ENCODE results near the gene JAG2. TPM values are rescaled to one million over a fixed set of nuclear protein-coding genes. Genes with fewer than 3 reads are reported as not detected.

The JAG2 gene
- total RNA-seq, 1 experiment from 2014 or later: 43.7 TPM

DNA sequence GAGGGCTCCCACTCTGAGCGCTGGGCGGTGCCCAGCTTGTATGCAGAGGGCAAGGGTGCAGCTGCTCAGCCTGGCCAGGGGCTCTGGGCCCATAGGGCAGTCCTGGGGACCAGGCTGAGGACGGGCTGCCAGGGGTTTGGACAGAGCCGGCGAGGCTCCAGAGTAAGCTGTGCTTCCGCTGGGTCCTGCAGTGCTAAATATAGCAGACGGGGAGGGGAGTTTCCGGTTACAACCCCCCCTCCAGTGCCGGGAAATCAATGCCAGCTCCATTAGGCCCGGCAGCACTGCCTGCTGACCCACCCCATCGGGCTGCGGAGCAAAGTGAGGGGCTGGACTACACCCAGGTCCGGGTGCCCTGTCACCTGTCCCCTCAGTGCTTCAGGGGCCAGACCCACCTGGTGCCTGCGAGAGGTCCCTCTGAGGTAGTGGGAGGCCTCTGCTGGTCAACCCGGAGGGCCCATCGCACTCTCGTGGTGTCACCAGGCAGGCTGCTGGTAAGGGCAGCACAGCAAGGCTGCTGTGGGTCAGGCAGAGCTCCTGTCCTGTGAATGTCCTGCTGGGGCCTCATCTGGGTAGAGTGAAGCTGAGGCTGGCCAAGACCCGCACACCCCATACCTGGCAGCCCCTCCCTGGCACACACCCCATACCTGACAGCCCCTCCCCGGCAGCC, 2.6 kb upstream of the JAG2 start:
- Histone ChIP-seq H3K4me3 (ENCODE audit: low read depth in 2 of 2, low read length in 2 of 2) (no peak overlapping the region), H3K27ac (ENCODE audit: low read length) (no peak overlapping the region), H3K9me3 (ENCODE audit: control insufficient read depth, insufficient read depth, low read depth, low read length) (no peaks in the 10 kb centered on the region), H3K27me3 (ENCODE audit: control insufficient read depth, insufficient read depth, low read length) (no peaks in the 10 kb centered on the region), H3K4me1 (ENCODE audit: control insufficient read depth, insufficient read depth, low read length) (peaks cover 29% of the 10 kb centered on the region), H3K36me3 (ENCODE audit: control insufficient read depth, insufficient read depth, low read length) (no peaks in the 10 kb centered on the region)
- intact Hi-C loops (cut with micrococcal nuclease; ENCODE audit: unreplicated experiment) (no loop called here), in situ Hi-C loops (cut with HindIII; ENCODE audit: low pct_unique_long_range_greater_than_20kb, low sequenced_read_pairs) (no loop called here)
- ATAC-seq (0 out of 2 replicates have a peak, but pooled peaks have one; percentile 9), DNase-seq (ENCODE audit: low read depth, low spot score) (no peak)
- TF ChIP-seq, protein P1, sequence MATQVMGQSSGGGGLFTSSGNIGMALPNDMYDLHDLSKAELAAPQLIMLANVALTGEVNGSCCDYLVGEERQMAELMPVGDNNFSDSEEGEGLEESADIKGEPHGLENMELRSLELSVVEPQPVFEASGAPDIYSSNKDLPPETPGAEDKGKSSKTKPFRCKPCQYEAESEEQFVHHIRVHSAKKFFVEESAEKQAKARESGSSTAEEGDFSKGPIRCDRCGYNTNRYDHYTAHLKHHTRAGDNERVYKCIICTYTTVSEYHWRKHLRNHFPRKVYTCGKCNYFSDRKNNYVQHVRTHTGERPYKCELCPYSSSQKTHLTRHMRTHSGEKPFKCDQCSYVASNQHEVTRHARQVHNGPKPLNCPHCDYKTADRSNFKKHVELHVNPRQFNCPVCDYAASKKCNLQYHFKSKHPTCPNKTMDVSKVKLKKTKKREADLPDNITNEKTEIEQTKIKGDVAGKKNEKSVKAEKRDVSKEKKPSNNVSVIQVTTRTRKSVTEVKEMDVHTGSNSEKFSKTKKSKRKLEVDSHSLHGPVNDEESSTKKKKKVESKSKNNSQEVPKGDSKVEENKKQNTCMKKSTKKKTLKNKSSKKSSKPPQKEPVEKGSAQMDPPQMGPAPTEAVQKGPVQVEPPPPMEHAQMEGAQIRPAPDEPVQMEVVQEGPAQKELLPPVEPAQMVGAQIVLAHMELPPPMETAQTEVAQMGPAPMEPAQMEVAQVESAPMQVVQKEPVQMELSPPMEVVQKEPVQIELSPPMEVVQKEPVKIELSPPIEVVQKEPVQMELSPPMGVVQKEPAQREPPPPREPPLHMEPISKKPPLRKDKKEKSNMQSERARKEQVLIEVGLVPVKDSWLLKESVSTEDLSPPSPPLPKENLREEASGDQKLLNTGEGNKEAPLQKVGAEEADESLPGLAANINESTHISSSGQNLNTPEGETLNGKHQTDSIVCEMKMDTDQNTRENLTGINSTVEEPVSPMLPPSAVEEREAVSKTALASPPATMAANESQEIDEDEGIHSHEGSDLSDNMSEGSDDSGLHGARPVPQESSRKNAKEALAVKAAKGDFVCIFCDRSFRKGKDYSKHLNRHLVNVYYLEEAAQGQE (IDR thresholded peaks at IDR 0.05; ENCODE audit: insufficient read depth in 1 of 2, low read depth in 2 of 2, low read length in 1 of 2): no peak
- TF ChIP-seq TCF7L2 (IDR thresholded peaks at IDR 0.05; ENCODE audit: low read depth, low read length): no peak
- TF ChIP-seq SIN3A (IDR thresholded peaks at IDR 0.05; ENCODE audit: borderline replicate concordance, insufficient read depth, low read depth, low read length): no peak
- no peak for TF ChIP-seq POLR2AphosphoS5 (IDR thresholded peaks at IDR 0.05; ENCODE audit: low read depth, low read length)
- TF ChIP-seq, protein P2, sequence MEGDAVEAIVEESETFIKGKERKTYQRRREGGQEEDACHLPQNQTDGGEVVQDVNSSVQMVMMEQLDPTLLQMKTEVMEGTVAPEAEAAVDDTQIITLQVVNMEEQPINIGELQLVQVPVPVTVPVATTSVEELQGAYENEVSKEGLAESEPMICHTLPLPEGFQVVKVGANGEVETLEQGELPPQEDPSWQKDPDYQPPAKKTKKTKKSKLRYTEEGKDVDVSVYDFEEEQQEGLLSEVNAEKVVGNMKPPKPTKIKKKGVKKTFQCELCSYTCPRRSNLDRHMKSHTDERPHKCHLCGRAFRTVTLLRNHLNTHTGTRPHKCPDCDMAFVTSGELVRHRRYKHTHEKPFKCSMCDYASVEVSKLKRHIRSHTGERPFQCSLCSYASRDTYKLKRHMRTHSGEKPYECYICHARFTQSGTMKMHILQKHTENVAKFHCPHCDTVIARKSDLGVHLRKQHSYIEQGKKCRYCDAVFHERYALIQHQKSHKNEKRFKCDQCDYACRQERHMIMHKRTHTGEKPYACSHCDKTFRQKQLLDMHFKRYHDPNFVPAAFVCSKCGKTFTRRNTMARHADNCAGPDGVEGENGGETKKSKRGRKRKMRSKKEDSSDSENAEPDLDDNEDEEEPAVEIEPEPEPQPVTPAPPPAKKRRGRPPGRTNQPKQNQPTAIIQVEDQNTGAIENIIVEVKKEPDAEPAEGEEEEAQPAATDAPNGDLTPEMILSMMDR (IDR thresholded peaks at IDR 0.05): no peak
- CTCF ChIA-PET: interaction anchor here (0.6 kb wide), 1 partner anchor 121 kb away, joined by 3 read pairs; no protein-coding TSS in a partner anchor
- no TSS peak for BruUV-seq (replicated peaks)
- POLR2A ChIA-PET: no interaction called here

DNA sequence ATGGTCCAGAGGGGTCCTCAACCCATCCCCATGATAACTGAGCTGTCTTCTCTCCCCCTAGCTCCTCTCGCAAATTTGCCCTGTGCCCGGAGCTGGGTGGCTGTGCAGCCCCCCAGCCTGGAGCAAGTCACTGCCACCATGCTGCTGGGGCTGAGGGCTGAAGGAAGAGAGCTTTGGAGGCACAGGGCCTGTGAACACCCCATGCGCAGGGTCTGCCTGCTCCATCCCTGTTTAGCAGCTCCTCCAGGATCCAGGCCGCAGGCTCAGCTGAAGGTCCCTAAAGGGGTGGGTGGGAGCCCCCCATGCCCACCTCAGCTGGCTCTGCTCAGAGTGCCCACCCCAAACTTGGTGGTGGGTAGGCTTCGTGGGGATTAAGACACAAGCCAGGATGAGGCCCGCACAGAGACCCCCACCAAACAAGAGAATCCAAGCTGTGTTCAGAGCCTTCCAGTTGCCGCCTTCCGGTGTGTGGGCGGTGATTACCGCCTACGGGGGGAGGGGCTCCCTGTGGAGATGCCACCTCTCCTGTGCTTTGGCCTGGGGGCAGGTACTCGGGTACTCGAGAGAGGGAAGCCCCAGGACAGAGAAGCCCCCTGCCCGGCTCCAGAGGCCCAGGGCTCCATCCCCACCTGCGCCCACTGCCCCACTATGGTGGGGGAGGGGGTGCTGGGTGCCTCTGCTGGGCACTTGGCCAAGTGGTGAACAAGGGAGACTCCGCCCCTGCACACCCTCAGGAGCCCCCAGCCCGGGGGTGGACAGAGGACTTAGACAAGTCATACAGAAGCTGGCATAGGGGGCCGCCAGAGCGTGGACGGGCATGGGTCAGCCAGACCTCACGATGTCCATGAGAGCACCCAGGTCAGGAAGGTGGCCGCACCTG, 1.4 kb upstream of the JAG2 start:
- ATAC-seq (no peak), DNase-seq (ENCODE audit: low read depth, low spot score) (no peak)
- peaks cover 40% of the 10 kb centered on the region for H3K4me1 ChIP-seq (ENCODE audit: control insufficient read depth, insufficient read depth, low read length)
- no peak overlapping the region for H3K4me3 ChIP-seq (ENCODE audit: low read depth in 2 of 2, low read length in 2 of 2)
- intact Hi-C loops (cut with micrococcal nuclease; ENCODE audit: unreplicated experiment): loop anchor here (10.0 kb wide), 1 partner anchor 75 kb away; no protein-coding TSS in a partner anchor
- no peaks in the 10 kb centered on the region for H3K9me3 ChIP-seq (ENCODE audit: control insufficient read depth, insufficient read depth, low read depth, low read length)
- H3K27me3 ChIP-seq (ENCODE audit: control insufficient read depth, insufficient read depth, low read length): no peaks in the 10 kb centered on the region
- H3K36me3 ChIP-seq (ENCODE audit: control insufficient read depth, insufficient read depth, low read length): no peaks in the 10 kb centered on the region
- no peak overlapping the region for H3K27ac ChIP-seq (ENCODE audit: low read length)
- POLR2A ChIA-PET: no interaction called here
- no TSS peak for BruUV-seq (replicated peaks)
- in situ Hi-C loops (cut with HindIII; ENCODE audit: low pct_unique_long_range_greater_than_20kb, low sequenced_read_pairs): no loop called here
- TF ChIP-seq SIN3A (IDR thresholded peaks at IDR 0.05; ENCODE audit: borderline replicate concordance, insufficient read depth, low read depth, low read length) (no peak), TCF7L2 (IDR thresholded peaks at IDR 0.05; ENCODE audit: low read depth, low read length) (no peak), POLR2AphosphoS5 (IDR thresholded peaks at IDR 0.05; ENCODE audit: low read depth, low read length) (no peak)
- TF ChIP-seq, protein P2 (IDR thresholded peaks at IDR 0.05): no peak
- TF ChIP-seq, protein P1 (IDR thresholded peaks at IDR 0.05; ENCODE audit: insufficient read depth in 1 of 2, low read depth in 2 of 2, low read length in 1 of 2): no peak
- CTCF ChIA-PET: interaction anchor here (0.6 to 1.0 kb wide), 4 partner anchors 9 to 157 kb away, joined by 3 to 13 read pairs (median 8); partner anchors contain the start of gene NUDT14

All from Panc1 (cell line).